HG03565 (cell line): Measurements from ENCODE around the gene NCAPH2.

Source experiments
- ATAC-seq: cut with Tn5 transposase; IDR thresholded peaks from one replicate; pipeline ENCODE4 v1.9.1; 2021; ENCODE audit warnings: mild to moderate bottlenecking, moderate library complexity; ENCODE audit not compliant: unreplicated experiment

The NCAPH2 gene

DNA sequence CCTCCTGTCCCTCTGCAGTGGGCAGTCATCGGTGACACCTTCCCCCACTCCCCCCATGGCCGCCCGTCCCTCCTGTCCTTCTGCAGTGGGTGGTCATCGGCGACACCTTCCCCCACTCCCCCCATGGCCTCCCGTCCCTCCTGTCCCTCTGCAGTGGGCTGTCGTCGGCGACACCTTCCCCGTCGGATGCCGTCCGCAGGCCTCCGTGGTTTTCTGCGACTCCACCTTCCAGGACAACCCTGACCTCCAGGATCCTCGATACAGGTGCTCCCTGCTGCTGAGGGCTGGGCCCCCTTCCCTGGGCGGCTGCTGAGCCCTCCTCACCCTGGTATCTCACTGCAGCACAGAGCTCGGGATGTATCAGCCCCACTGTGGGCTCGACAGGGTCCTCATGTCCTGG, 19.1 kb upstream of the NCAPH2 start:
- ATAC-seq, result no peak

DNA sequence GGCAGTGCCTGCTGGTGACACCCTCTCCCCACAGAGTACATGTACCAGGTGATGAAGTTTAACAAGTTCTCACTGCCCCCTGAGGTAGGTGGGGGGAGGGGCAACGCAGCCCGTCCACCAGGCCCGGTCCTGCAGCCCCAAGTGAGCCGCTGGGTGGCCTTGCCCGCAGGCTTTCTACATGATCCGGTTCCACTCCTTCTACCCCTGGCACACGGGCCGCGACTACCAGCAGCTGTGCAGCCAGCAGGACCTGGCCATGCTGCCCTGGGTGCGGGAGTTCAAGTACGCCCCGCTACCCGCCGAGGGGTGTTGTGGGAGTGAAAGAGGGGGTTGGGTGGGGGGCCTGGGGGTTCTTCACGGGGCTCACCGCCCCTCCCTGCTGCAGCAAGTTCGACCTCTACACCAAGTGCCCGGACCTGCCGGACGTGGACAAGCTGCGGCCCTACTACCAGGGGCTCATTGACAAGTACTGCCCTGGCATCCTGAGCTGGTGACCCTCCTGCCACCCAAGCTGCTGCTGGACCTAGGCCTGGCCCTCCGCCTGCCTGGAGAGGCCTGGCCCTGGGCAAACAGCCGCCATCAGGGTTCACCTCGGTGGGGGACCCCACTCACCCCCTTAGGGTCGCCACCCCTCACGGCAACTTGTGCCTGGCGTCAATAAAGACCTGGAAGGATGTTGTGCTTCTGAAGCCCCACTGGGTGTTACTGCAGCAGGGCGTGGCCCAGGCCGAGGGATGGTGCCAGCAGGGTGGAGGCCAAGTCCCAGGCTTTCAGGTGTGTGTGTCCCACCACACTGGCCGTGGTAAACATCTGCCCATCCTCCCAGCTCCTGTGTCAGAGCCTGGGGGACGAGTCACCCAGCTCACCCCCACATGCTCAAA, 18.4 kb upstream of the NCAPH2 start:
- ATAC-seq, result no peak

DNA sequence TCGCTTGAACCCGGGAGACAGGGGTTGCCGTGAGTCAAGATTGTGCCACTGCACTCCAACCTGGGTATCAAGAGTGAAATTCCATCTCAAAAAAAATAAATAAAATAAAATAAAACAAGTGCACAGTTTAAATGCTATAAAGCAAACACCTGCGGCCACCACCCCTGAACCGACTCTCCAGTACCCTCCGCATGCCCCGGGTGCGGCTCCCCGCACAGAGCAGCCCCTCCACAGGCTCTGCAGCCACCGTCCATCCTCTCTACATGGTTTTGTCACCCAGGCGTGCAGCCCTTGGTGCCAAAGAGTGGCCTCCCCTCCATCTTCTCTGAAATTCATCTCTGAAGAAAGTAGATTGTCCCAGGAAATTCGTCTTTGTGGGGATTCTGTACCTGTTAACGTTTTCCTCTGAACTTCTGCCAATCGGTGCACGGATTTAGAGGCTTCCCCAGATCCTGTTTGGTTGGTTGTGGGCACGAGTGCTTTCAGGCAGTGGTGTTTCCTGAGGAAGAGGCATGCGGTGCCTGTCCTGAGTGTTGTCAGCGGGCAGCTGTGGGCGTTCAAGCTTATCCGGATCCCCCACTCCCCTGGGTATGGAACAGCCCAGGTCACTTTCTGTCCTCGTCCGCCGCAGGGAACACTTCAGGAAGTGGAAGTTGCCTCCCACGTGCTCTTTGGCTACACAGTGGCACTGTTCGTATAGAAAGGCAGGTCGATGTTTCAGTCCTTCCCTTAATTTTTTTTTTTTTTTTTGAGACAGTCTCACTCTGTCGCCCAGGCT, 17.3 kb upstream of the NCAPH2 start:
- ATAC-seq, result no peak

DNA sequence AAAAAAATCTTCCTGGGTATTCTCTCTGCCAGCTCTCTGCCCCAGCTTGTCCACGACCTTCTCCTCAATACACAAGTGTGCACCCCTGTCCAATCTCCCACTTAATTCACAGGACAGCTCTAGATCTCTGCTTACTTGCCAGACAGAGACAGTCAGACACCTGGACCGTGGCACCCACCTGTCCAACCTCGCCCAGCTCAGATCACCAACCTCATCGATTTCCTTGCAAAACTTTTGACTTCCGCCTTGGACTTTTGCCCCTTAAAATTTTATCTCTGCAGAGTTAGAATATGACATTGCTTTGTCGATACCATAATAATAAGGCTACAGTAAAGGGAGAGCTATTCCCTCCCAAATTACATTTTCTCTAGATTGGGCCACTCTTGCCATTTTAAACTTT, 10.9 kb upstream of the NCAPH2 start:
- ATAC-seq, result no peak

DNA sequence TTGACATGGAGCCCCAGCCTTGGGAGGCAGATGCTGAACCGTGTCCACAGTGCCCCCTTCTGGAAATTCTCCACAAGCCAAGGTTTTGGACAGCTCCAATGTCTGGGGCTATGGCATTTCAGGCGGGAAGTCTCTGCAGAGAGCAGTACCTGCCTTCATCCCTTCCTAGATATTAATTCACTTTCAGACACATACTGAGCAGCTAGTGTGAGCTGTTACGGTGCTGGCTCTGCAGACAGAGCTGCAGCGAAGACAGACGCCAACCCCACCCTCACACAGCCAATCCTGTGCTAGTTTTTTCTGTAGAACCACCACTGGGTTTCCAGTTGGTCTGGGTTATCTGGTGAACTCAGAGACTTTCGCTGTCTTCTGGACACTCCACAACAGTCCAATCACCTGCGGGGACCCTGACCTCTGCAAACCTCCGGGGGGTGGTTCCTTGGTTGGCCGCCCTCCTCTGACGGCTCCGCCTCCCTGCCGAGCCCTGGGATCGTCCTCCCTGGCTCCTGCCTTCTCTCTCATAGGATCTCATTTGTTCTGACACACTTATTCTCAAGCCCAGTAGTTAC, 9.6 kb upstream of the NCAPH2 start:
- ATAC-seq, result no peak

DNA sequence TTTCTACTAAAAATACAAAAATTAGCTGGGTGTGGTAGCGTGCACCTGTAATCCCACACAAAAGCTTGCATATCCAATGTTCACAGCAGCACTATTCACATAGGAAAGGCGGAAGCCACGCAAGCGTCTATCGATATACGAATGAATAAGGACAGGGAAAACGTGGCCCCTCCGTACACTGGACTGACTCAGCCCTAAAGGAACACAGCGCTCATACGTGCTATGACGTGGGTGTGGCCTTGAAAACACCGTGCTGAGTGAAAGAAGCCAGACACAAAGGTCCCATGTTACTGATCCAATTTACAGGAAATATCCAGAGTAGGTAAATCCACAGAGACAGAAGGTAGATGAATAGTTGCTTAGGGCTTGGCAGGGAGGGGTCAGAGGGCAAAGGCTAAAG, 7.6 kb upstream of the NCAPH2 start:
- ATAC-seq, result no peak

DNA sequence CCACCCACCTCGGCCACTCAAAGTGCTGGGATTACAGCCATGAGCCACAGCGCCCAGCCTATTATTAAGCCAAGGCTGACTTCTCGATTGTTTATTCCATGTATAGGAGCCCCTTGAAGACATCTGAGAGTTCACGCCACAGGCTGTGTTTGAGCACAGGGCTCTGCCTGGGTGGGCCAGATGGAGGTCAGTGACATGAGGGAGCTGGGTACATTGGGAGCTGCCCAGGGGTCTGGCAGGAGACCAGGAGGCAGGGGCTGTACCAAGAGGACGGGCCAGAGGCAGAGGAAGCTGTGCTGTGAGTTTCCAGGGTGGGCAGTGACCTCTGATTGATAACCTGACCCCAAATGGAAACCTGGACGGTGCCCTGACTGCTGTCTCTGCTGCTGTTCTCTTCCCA, 5.9 kb upstream of the NCAPH2 start:
- no peak for ATAC-seq

DNA sequence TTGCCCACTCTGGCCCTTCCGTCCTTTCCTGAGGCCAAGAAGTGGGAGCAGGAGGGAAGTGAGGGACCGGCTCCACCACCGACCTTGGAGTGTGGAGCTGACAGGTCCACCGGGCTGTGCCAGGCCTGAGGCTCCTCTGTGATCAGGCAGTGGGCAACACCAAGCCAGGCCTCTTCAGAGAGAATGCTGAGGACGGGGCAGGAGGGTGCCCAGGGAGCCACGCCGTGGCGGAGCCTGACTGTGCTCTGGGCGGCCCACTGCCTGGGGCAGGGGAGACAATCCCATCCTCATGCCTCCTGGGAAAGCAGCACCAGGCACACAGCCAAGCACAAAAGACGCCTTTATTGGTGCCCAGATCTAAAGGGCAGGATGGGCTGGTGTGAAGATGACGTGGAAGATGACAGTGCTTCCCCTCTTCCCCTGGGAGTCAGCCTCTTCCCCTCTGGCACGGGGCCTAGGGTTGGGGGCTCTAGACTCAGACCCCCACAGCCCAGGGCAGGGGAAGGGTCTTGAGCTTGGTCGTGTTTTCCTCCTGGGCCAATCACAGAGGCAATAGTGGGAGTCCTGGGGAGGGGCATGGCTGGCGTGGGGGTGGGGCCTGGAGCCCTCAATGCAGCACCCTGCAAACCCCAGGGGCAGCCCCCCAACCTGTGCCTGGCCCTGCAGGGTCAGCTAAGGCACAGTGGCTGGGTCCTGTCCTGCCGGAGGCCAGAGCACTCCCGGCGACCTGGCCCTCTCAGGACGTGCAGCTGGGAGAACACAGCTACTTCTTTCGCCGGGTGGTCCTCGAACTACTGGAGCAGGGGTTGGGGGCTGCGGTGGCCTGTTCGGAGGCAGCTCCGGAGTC, 5.2 kb upstream of the NCAPH2 start:
- no peak for ATAC-seq

DNA sequence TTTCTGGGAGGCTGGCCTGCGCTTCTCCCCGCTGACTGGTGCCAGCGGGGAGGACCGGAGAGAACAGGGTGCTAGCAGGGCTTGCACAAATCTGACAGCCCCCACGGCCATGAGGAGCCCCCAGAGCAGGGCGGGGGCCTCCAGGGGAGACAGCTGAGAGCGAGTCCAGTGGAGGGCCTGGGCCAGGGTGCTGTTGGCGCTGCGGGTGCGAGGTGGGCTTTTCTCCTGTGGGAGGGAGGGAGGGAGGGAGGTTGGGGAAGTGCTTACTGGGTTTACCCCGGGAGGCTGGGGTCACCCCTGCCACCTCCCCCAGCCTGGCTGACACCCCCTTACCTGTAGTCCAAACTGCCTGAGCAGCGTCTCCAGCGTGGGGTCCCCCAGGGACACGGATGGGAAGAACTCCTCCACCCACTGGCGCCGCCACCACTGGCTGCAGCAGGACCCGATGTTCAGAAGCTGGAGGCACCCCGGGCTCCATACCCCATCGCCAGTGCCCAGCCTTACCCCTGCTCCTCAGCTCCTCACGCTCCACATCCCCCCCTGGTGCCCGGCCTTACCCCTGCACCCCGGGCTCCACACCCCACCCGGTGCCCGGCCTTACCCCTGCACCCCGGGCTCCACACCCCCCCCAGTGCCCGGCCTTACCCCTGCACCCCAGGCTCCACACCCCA, 4.4 kb upstream of the NCAPH2 start:
- ATAC-seq, result no peak

DNA sequence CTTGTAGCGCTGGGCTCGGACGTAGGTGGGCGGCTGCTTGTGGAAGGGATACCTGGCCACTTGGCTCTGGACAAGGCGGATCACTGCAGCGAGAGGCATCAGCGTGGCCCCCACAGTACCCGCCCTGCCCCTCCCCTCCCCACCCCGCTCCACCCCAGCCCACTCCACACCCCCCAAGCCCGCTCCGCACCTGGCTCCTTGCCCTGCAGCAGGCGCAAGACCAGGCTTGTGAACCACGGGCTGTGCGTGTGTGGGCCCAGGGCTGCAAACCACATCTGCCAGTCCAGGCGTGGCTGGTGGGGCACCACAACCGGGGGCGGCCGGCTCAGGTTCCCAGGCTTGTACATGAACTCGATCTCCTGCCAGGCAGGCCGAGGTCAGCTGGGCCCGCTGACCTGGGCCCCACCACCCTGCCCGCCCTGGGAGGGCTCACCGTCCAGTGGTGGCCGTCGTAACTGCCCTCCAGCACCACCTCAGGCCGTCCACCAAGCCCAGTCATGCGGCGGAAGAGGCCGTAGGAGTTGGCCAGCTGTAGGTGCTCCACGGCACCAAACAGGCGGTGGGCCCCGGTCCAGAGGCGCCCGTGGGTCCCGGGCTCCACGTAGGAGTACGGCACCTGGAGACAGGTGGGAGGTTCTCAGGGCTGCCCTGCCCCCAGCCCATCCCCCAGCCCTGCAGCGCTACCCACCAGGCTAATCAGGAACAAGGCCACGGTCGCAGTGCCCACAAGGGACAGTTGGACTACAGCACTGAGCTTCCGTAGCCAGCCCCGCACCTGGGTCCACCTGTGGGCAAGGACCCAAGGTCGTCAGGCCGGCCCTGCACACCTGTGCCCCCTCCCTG, 3.4 kb upstream of the NCAPH2 start:
- ATAC-seq, result no peak

DNA sequence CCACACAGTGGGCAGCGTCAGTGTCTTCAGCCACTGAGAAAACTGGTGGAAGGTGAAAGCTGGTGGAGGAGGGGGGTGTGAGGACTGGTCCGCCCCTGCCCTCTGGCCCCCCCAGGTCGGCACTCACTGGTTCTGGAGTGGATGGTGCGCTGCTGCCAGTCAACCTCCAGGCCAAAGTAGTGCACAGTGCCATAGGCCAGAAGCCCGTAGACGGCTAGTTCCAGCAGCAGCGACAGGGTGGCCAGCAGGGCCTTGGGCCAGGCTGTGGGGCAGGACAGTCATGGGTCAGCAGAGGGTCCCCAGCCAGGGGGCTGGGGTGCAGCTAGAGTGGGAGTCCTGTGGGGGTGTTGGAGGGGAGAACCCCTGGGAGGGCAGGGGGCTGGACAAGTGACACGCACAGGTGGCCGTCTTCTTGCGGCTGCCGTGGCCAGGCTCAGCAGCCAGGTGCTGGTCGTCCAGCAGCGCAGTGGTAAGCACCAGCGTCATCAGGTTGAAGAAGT, 2.7 kb upstream of the NCAPH2 start:
- no peak for ATAC-seq

DNA sequence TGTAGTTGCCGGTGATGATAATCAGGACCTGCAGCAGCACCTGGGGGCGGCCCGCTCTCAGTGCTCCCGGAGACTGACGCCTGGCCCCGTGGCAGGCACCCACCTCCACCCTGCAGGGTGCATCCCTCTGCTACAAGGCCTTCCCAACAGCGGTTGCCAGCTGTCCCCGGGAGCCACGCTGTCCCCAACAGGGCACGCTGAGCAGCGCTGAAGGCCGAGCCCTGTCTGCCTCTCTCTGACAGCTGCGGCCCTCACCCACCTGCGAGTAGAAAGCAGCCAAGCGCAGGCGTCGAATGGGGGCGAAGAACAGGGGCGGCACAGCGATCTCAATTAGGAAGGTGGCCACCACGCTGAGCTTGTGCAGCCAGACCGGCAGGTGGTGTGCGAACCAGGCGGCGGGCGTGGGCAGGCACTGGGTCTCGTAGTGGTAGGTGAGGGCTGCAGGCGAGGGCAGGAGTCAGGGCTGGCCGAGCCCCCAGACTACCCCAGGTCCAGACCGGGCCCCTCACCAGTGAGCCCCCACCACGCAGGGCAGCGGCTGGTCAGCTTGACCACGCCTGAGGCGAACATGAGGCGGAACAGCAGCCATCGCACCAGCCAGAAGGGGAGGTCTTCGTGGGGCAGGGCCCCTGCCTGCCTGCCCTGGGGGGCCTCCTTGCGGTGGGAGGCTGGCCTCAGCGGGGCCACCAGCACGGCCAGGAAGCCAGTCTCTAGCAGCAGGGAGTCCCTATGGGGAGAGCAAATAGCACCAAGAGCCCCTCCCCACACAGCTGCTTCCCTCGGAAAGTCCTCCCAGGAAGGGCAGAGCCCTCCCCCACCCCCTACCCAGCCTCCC, 2.0 kb upstream of the NCAPH2 start:
- ATAC-seq, result no peak

DNA sequence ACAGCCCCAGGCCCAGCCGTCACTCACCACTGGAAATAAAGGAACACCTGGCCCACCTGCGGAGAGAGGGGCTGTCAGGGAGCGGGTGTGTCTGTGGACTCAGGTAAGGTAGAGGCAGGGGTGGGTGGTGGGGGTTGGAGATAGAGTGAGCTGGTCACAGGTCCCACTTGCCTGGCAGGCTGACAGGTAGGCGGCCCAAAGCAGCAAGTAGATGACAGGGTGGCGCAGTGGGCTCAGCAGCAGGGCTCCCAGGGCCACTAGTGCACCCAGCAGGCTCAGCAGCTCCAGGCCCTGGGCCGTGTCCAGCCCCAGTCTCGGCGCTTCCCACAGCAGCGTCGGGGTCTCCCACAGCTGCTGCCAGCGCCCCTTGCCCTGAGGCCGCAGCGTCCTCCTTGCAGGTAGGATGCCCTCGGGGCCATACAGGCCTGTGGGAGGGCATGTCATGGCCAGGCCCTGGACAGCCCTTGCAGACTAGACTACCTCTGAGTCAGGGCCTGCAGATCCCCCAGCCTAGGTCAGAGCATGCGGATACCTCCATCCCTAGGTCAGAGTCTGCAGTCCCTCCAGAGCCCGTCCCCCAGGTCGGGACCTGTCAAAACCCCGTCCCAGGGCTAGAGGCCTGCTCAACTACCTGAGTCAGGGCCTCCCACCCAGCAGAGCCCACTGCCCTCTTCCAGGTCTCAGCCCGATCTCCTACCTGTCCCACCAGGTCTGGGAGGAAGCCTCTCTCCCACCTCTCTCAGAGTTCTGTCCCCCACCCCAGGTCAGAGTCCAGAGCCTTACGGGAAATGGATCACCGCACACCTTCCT, 1.2 kb upstream of the NCAPH2 start:
- ATAC-seq, result no peak

DNA sequence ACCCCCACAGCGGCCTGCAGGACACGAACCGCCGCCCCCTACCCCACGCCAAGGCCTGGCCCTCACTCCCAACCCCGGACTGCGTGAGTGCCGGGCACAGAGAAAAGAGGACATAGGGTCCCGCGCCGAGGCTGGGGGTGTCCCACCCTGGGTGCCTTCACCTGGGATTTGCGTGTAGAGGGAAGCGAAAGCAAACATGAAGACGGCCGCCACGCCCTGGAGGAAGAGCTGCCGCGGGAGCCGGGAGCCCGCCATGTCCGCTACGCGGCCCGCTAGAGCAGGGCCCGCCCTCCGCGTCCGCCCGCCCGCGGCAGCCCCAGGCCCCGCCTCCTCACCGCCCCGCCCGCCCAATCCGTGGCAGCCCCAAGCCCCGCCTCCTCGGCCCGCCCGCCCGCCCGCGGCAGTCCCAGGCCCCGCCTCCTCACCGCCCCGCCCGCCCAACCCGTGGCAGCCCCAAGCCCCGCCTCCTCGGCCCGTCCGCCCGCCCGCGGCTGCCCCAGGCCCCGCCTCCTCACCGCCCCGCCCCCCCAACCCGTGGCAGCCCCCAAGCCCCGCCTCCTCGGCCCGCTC, 518 bp upstream of the NCAPH2 start, which contains the start of gene LMF2:
TSS of gene LMF2 (minus strand) at position 282 of the 570 bp plus-strand sequence. CDS start at position 255, 27 bp downstream.
- peak; percentile 33 for ATAC-seq

DNA sequence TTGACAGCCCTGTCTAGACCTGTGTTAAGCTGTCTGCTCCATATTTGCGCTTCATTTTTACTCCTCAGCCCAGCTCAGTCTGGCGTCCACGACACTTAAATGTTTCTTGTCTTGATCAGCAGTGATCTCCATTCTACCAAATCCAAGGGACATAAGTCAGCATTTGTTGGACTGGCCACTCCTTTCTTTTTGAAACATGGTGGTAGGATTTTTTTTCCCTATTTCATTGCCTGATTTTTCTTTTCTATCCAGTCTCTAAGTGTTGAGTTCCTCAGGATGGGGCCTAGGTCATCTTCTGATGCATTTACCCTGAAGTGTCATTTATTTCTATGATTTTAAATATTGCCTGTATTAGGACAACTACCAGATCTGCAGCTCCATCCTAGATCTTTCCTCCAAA, 873 bp downstream of the NCAPH2 start:
- no peak for ATAC-seq

DNA sequence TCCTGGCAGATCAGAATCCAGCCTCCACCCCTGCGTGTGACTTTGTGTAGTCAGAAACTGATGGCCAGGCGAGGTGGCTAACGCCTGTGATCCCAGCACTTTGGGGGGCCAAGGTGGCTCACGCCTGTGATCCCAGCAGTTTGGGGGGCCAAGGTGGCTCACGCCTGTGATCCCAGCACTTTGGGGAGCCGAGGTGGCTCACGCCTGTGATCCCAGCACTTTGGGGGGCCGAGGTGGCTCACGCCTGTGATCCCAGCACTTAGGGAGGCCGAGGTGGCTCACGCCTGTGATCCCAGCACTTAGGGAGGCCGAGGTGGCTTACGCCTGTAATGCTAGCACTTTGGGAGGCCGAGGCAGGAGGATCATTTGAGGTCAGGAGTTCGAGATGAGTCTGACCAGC, 5.2 kb downstream of the NCAPH2 start:
- ATAC-seq, result no peak

DNA sequence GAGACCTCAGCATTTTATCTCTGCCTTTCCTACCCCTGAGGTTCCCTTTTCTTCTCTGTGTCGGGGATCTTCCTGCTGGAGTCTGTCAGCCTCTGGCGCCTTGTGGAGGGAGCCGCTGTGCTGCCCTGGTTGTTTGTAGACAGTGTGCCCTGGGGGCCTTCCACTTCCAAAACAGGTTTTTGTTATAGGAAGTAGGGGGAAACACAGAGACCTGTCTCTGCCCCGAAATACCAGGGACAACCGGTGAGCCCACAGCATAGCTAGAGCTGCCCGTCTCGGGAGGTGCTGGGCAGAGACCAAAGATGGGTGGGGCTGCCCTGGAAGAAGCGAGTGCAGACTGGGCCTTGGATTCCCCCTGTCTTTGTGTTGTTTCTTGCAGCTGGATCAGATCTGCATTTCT, 8.0 kb downstream of the NCAPH2 start:
- ATAC-seq, result no peak
